Colonic mucosa (tissue), 4 donors: ENCODE results near the gene ATG16L1. TPM values are rescaled to one million over a fixed set of nuclear protein-coding genes. Genes with fewer than 3 reads are reported as not detected.
A peak's percentile ranks its signal among the peaks of the same experiment; 100 is the strongest.

Source experiments
- DNase-seq: peaks from one replicate; pipeline ENCODE4 v3.0.0-alpha.2; 2020
- H3K27ac ChIP-seq: fragments of 200-600 bp; one replicate; pipeline ENCODE4 v1.8.0; 2021
- H3K27me3 ChIP-seq: fragments of 200-600 bp; one replicate; pipeline ENCODE4 v1.8.0; 2021
- H3K36me3 ChIP-seq: fragments of 200-600 bp; one replicate; pipeline ENCODE4 v1.8.0; 2021
- H3K4me1 ChIP-seq: fragments of 200-600 bp; one replicate; pipeline ENCODE4 v1.8.0; 2021; ENCODE audit warnings: mild to moderate bottlenecking
- H3K4me3 ChIP-seq: fragments of 200-600 bp; one replicate; pipeline ENCODE4 v1.8.0; 2021
- H3K9ac ChIP-seq, 2 donors: one replicate each; pipeline ENCODE4 v1.7.0; 2013; ENCODE audit warnings: control low read depth in 2 of 2, low read depth in 2 of 2, low read length in 2 of 2
- H3K9me3 ChIP-seq: fragments of 200-600 bp; one replicate; pipeline ENCODE4 v1.8.0; 2021
- CTCF ChIP-seq: fragments of 200-600 bp; IDR thresholded peaks from one replicate; pipeline ENCODE4 v1.8.0; 2022; ENCODE audit warnings: antibody characterized with exemption, mild to moderate bottlenecking
- intact Hi-C: fragments of 100-400 bp; cut with DNase I; formaldehyde crosslinking; loops from one replicate; pipeline ENCODE4 v1.14.1; 2022
- total RNA-seq, 2 donors: library from RNA; stranded (reverse); fragmentation: NEBNext Ultra II Directional in 1 of 2; extraction: Animal tissue kit (Norgen Biotek cat#: 25700) in 1 of 2; gene quantifications; one replicate each; pipeline ENCODE4 v1.2.1, GENCODE V29; 2021
- donor health status: healthy.
- donor health status: DM: no; HTN: no; CAD: no.
- donor health status: DM: no; HTN: no; CAD: no.

The ATG16L1 gene
- total RNA-seq, 2 donors from 2014 or later = 32.1 to 36.3 TPM

- Histone ChIP-seq H3K4me1 (no peaks in the 10 kb centered on the region), H3K27ac (no peak overlapping the region), H3K9me3 (no peaks in the 10 kb centered on the region), H3K27me3 (no peaks in the 10 kb centered on the region), H3K4me3 (no peak overlapping the region), H3K36me3 (peaks cover 45% of the 10 kb centered on the region), H3K9ac (no peak overlapping the region)
- no peak for DNase-seq
- intact Hi-C loops = loop anchor here (10.0 kb wide), 1 partner anchor 580 kb away; no protein-coding TSS in a partner anchor
- no peak for TF ChIP-seq CTCF
Observed at GRCh38 chr2:233264667-233265066, 13.2 kb downstream of the ATG16L1 start.

DNA sequence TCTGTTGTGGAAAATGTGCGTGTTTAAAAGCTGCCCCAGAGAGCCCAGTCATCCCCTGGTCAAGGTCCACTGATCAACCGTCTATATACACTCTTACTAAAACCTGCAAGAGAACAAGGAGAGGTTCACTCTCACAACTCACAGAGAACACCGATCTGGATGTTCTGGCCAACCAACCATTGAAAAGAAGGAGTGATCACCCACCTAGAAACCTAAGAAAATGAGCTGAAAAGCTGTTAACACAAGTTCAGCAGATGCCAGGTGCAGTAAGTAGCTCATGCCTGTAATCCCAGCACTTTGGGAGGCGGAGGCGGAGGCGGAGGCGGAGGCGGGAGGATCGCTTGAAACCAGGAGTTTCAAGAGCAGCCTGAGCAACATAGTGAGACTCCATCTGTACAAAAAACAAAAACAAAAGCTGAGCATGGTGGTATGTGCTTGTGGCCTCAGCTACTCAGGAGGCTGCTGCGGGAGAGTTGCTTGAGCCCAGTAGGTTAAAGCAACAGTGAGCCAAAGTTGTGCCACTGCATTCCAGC is 14.5 kb downstream of the ATG16L1 start:
- no peak overlapping the region for H3K27ac ChIP-seq
- DNase-seq = no peak
- peaks cover 39% of the 10 kb centered on the region for H3K36me3 ChIP-seq
- H3K4me1 ChIP-seq = no peaks in the 10 kb centered on the region
- H3K27me3 ChIP-seq = no peaks in the 10 kb centered on the region
- no peak for TF ChIP-seq CTCF
- intact Hi-C loops = loop anchor here (10.0 kb wide), 1 partner anchor 579 kb away; no protein-coding TSS in a partner anchor
- no peak overlapping the region for H3K9ac ChIP-seq
- H3K4me3 ChIP-seq = no peak overlapping the region
- H3K9me3 ChIP-seq = no peaks in the 10 kb centered on the region

DNA sequence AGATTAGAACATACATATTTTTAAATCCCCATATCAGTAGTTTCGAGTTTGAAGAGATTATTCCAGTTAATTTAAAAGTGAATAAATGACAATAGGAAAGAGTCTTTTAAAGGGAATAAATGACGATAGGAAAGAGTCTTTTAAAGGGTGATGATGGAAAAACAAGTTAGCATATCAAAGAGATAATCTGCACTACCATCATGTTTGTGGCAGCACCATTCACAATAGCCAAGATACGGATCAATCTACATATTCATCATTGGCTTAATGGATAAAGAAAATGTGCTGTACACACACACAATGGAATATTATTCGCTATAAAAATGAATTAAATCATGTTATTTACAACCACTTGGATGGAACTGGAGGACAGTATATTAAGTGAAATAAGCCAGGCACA is 15.0 kb downstream of the ATG16L1 start:
- peaks cover 39% of the 10 kb centered on the region for H3K36me3 ChIP-seq
- H3K9me3 ChIP-seq = no peaks in the 10 kb centered on the region
- no peak overlapping the region for H3K4me3 ChIP-seq
- no peaks in the 10 kb centered on the region for H3K27me3 ChIP-seq
- H3K4me1 ChIP-seq = no peaks in the 10 kb centered on the region
- no peak for TF ChIP-seq CTCF
- no peak overlapping the region for H3K27ac ChIP-seq
- no peak overlapping the region for H3K9ac ChIP-seq
- DNase-seq = no peak
- intact Hi-C loops = loop anchor here (10.0 kb wide), 1 partner anchor 578 kb away; no protein-coding TSS in a partner anchor

- peaks cover 32% of the 10 kb centered on the region for H3K36me3 ChIP-seq
- DNase-seq = peak; percentile 34
Observed at GRCh38 chr2:233267516-233268245, 16.2 kb downstream of the ATG16L1 start.

DNA sequence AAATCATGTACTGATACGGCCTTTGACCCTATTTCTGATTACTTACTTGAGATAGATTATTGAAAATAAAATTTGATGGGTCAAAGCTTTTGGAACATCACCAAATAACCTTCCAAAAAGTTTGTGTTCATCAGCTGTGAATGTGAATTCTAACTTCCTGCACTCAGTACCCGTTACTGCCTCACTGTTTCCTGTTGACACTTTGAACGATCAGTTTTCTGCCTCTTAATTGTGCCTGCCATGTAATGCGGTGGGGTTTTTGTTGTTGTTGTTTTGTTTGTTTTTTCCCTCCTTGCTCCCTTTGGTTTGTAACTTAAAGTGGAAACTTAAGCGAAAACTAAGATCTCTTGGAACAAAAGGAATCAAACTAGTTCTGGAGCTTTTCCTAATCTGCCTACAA is 18.9 kb downstream of the ATG16L1 start:
- DNase-seq = no peak
- no peak for TF ChIP-seq CTCF
- H3K9me3 ChIP-seq = no peaks in the 10 kb centered on the region
- H3K9ac ChIP-seq = no peak overlapping the region
- peaks cover 30% of the 10 kb centered on the region for H3K36me3 ChIP-seq
- intact Hi-C loops = no loop called here
- no peaks in the 10 kb centered on the region for H3K27me3 ChIP-seq
- H3K4me3 ChIP-seq = no peak overlapping the region
- H3K27ac ChIP-seq = peak overlapping the region; percentile 24
- no peaks in the 10 kb centered on the region for H3K4me1 ChIP-seq

More at GRCh38 chr2:233267516-233268245, 16.2 kb downstream of the ATG16L1 start:
- Histone ChIP-seq H3K4me1 (no peaks in the 10 kb centered on the region), H3K9ac (no peak overlapping the region), H3K4me3 (no peak overlapping the region), H3K27me3 (no peaks in the 10 kb centered on the region), H3K27ac (peak overlapping the region; percentile 18), H3K9me3 (no peaks in the 10 kb centered on the region)
- TF ChIP-seq CTCF = no peak
- intact Hi-C loops = loop anchor here (10.0 kb wide), 1 partner anchor 577 kb away; no protein-coding TSS in a partner anchor
